ENCODE measurements around the gene AQP7. TPM values are rescaled to one million over a fixed set of nuclear protein-coding genes. Genes with fewer than 3 reads are reported as not detected.
"Not testable (repeated sequence)": the region's sequence is repeated elsewhere in the genome, so short reads cannot be mapped to it uniquely, and the experiment has no call there.

AQP7 gene
- total and polyA plus RNA-seq, 4 donors = 0.74 to 3.9 (median 1.5) TPM

- WGBS, 2 donors = 81 to 85% methylated on average over 17 of the region's 17 CpGs
- peaks cover 0 to 5% (median 0%) of the 10 kb centered on the region in 5 donors for H3K4me1 ChIP-seq (ENCODE audit: control insufficient read depth in 5 of 5, insufficient read depth in 5 of 5, low read length in 5 of 5)
Observed at GRCh38 chr9:33403941-33404787, 1.8 kb upstream of the AQP7 start.

DNA sequence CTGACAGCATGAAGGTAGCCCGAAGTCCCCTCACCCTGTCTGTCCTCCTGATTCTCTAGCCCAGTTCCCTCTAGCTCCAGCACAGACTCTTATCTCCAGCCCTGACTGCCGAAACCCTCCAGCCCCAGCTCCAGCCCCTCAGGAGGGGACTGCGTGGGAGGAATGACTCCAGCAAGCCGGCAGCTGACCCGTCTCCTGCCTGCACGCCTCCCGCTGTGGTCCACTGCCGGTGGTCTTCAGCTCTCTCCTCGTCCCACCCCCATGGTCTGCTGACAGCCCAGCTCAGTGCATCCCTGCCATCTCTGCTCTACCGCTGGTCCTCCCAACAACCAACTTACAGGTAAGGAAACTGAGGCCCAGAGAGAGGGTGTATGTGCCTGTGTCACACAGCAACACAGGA is 559 bp downstream of the AQP7 start:
- H3K4me3 ChIP-seq; H3K36me3 ChIP-seq (ENCODE audit: control insufficient read depth in 4 of 4, insufficient read depth in 4 of 4, low read length in 4 of 4); DNase-seq; H3K27me3 ChIP-seq (ENCODE audit: control insufficient read depth in 3 of 3, insufficient read depth in 3 of 3, low read length in 2 of 3); H3K9ac ChIP-seq (ENCODE audit: insufficient read depth in 1 of 2, low read length in 2 of 2); H3K9me3 ChIP-seq (ENCODE audit: control insufficient read depth in 4 of 4, insufficient read depth in 3 of 4, low read length in 3 of 4); H3K4me1 ChIP-seq (ENCODE audit: control insufficient read depth in 5 of 5, insufficient read depth in 5 of 5, low read length in 5 of 5); ATAC-seq (ENCODE audit: insufficient read depth, low FRiP score): not testable (repeated sequence)
- H3K27ac ChIP-seq (ENCODE audit: low read depth in 1 of 2, low read length in 1 of 2) = peak overlapping the region in 1 of 2 donors; percentile 73
- WGBS, 2 donors = 88 to 96% methylated on average over 9 of the region's 10 CpGs

More at GRCh38 chr9:33403941-33404787, 1.8 kb upstream of the AQP7 start:
- DNase-seq (no peak), ATAC-seq (ENCODE audit: insufficient read depth, low FRiP score) (no peak)
- peak overlapping the region in 1 of 2 donors; percentile 1 for H3K27ac ChIP-seq (ENCODE audit: low read depth in 1 of 2, low read length in 1 of 2)
- no peaks in the 10 kb centered on the region for H3K27me3 ChIP-seq (ENCODE audit: control insufficient read depth in 3 of 3, insufficient read depth in 3 of 3, low read length in 2 of 3)
- H3K4me3 ChIP-seq = no peak overlapping the region
- no peak overlapping the region for H3K9ac ChIP-seq (ENCODE audit: insufficient read depth in 1 of 2, low read length in 2 of 2)
- TF ChIP-seq CTCF (IDR thresholded peaks at IDR 0.05; ENCODE audit: control extremely low read depth, extremely low read depth) = no peak
- H3K9me3 ChIP-seq (ENCODE audit: control insufficient read depth in 4 of 4, insufficient read depth in 3 of 4, low read length in 3 of 4) = no peaks in the 10 kb centered on the region
- no peaks in the 10 kb centered on the region for H3K36me3 ChIP-seq (ENCODE audit: control insufficient read depth in 4 of 4, insufficient read depth in 4 of 4, low read length in 4 of 4)

- DNase-seq; H3K9ac ChIP-seq (ENCODE audit: insufficient read depth in 1 of 2, low read length in 2 of 2); H3K9me3 ChIP-seq (ENCODE audit: control insufficient read depth in 4 of 4, insufficient read depth in 3 of 4, low read length in 3 of 4); H3K36me3 ChIP-seq (ENCODE audit: control insufficient read depth in 4 of 4, insufficient read depth in 4 of 4, low read length in 4 of 4); H3K4me1 ChIP-seq (ENCODE audit: control insufficient read depth in 5 of 5, insufficient read depth in 5 of 5, low read length in 5 of 5); H3K27me3 ChIP-seq (ENCODE audit: control insufficient read depth in 3 of 3, insufficient read depth in 3 of 3, low read length in 2 of 3); H3K27ac ChIP-seq (ENCODE audit: low read depth in 1 of 2, low read length in 1 of 2); H3K4me3 ChIP-seq; ATAC-seq (ENCODE audit: insufficient read depth, low FRiP score): not testable (repeated sequence)
- 86 to 89% methylated on average over 4 of the region's 4 CpGs for WGBS, 2 donors
Observed at GRCh38 chr9:33399047-33399446, 3.3 kb downstream of the AQP7 start.

DNA sequence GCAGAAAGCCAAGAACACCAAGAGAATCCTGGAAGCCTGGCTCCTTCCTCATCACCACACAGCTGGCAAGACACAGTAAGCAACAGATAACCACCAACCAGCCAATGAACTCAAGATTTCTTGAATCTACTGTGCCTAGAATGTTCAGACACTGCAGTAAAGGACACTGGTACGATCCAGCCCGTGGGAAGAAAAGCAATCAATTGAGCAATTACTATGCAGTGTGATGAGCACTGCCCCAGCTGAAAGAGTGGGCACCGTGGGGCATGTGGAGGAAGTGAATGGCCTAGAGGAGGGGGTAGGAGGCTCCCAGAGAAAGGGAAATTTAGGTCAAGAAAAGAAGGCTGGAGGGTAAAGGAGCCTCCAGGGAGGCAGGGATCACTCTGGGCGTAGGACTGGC is 4.6 kb downstream of the AQP7 start:
- DNase-seq; H3K9me3 ChIP-seq (ENCODE audit: control insufficient read depth in 4 of 4, insufficient read depth in 3 of 4, low read length in 3 of 4); H3K4me3 ChIP-seq; H3K27me3 ChIP-seq (ENCODE audit: control insufficient read depth in 3 of 3, insufficient read depth in 3 of 3, low read length in 2 of 3); H3K27ac ChIP-seq (ENCODE audit: low read depth in 1 of 2, low read length in 1 of 2); H3K36me3 ChIP-seq (ENCODE audit: control insufficient read depth in 4 of 4, insufficient read depth in 4 of 4, low read length in 4 of 4); ATAC-seq (ENCODE audit: insufficient read depth, low FRiP score); H3K9ac ChIP-seq (ENCODE audit: insufficient read depth in 1 of 2, low read length in 2 of 2); H3K4me1 ChIP-seq (ENCODE audit: control insufficient read depth in 5 of 5, insufficient read depth in 5 of 5, low read length in 5 of 5): not testable (repeated sequence)
- 59 to 67% methylated on average over 3 of the region's 4 CpGs for WGBS, 2 donors

GRCh38 chr9:33395159-33395879 is 7.0 kb downstream of the AQP7 start:
- H3K27me3 ChIP-seq (ENCODE audit: control insufficient read depth in 3 of 3, insufficient read depth in 3 of 3, low read length in 2 of 3); H3K9ac ChIP-seq (ENCODE audit: insufficient read depth in 1 of 2, low read length in 2 of 2); ATAC-seq (ENCODE audit: insufficient read depth, low FRiP score); H3K9me3 ChIP-seq (ENCODE audit: control insufficient read depth in 4 of 4, insufficient read depth in 3 of 4, low read length in 3 of 4); H3K4me1 ChIP-seq (ENCODE audit: control insufficient read depth in 5 of 5, insufficient read depth in 5 of 5, low read length in 5 of 5); H3K36me3 ChIP-seq (ENCODE audit: control insufficient read depth in 4 of 4, insufficient read depth in 4 of 4, low read length in 4 of 4); H3K4me3 ChIP-seq: not testable (repeated sequence)
- H3K27ac ChIP-seq (ENCODE audit: low read depth in 1 of 2, low read length in 1 of 2) = peak overlapping the region in 1 of 2 donors; percentile 41
- DNase-seq = peak in 1 of 3 donors; percentile 46
- WGBS, 2 donors = 77 to 89% methylated on average over 15 of the region's 15 CpGs

DNA sequence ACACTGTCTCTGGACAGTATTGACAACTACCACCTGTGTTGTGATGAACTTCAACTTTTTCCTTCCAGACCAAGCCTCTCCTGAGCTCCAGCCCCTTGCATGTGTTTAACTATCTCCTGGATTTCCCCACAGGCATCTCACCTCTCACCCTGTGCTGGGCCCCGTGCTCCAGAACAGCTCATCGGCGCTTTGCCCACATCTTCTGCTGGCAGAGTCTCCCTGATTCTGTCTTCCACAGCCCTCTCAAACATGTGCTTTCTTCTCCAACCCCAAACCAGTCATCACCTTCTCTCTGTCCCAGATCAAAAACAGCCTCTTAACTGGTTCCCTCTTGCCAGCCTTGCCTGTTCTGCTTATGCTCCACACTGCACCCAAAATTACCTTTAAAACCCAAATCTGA is 8.4 kb downstream of the AQP7 start:
- H3K4me3 ChIP-seq; DNase-seq; H3K4me1 ChIP-seq (ENCODE audit: control insufficient read depth in 5 of 5, insufficient read depth in 5 of 5, low read length in 5 of 5); H3K9me3 ChIP-seq (ENCODE audit: control insufficient read depth in 4 of 4, insufficient read depth in 3 of 4, low read length in 3 of 4); H3K36me3 ChIP-seq (ENCODE audit: control insufficient read depth in 4 of 4, insufficient read depth in 4 of 4, low read length in 4 of 4); H3K27me3 ChIP-seq (ENCODE audit: control insufficient read depth in 3 of 3, insufficient read depth in 3 of 3, low read length in 2 of 3); ATAC-seq (ENCODE audit: insufficient read depth, low FRiP score); H3K9ac ChIP-seq (ENCODE audit: insufficient read depth in 1 of 2, low read length in 2 of 2): not testable (repeated sequence)
- H3K27ac ChIP-seq (ENCODE audit: low read depth in 1 of 2, low read length in 1 of 2) = peak overlapping the region in 1 of 2 donors; percentile 80
- 76 to 91% methylated on average over 3 of the region's 3 CpGs for WGBS, 2 donors

Measured in lung (tissue), 12 donors.